GM21717 (cell line): ENCODE results near the gene PSAPL1.

Source experiments
- ATAC-seq: cut with Tn5 transposase; IDR thresholded peaks from one replicate; pipeline ENCODE4 v1.9.1; 2021; ENCODE audit warnings: mild to moderate bottlenecking, moderate library complexity; ENCODE audit not compliant: unreplicated experiment

The PSAPL1 gene

DNA sequence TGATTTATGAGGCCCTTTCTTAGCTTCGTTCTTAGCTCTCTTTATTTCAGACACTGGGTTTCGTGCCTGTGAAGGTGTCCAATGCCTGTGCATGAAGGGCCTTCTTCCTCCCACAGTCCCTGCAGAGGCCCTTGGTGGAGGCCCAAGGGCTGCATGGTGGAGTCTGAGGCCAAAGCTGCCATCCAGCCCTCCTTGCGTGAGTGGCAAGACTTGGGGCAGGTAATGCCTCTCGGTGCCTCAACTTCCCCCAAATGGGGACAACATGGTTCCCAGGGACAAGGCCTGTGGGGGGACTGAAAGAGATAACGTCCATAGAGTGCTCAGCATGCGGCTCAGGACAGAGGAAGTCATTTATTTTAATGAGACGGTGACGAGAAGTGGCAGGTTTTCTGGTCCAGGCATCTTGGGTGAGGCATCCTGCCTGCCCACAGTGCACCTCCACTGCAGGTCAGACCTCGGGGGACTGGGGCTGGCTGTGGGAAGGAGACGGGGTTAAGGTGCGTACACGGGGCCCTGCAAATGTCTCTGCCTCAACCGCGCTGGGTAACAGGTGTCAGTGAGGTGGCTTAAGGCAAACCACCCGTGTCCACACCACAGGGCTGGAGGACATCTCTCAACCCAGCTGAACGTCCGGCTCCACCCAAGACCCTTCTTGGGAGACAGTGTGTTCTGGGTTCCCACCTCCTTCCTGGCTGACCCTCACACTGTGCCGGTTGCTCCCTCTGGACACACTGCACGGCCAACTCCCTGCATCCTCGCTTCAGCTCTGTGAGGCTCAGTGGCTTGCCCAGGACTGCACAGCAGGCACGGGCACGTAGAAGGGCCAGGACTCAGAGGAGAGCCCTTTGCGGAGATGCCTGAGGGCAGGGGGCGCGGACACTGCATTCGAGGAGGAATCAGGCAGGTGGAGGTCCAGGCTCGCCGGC, 50.5 kb downstream of the PSAPL1 start:
- no peak for ATAC-seq

DNA sequence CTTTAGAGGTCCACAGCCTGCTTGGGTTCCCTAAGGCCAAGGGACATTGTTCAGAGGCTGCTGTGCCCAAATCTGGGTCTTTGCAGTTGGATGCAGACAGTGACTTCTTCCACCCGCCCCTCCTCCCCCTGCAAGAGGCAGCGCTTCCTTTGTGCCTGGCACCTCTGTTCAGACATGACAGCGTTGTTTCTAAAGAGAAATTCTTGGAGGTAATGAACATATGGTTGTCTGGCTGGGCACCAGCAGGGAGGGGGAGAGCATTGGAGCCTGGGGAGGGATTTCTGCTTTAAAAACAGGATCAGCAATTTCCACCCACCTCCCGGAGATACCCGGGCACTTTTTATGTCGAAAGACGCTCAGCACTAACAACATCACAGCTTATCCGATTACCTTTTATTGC, 51.5 kb downstream of the PSAPL1 start:
- no peak for ATAC-seq

DNA sequence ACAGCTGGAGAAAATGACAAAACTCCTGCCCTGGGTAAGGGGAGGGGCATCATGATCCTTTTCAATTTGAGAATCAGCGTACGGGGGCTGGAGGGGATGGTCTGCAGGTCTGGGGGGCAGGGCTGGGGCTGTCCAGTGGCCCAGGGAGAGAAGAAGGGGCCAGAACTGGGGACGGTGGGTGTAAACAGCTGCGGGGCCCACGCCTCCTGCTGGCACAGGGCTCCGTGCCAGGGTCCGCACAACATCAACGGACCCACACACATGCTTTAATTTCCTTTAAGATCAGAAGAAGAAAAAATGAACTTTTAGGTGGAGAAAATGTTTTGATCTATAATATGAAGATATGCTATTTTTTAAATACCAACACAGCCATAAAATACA, 52.1 kb downstream of the PSAPL1 start:
- ATAC-seq: no peak

DNA sequence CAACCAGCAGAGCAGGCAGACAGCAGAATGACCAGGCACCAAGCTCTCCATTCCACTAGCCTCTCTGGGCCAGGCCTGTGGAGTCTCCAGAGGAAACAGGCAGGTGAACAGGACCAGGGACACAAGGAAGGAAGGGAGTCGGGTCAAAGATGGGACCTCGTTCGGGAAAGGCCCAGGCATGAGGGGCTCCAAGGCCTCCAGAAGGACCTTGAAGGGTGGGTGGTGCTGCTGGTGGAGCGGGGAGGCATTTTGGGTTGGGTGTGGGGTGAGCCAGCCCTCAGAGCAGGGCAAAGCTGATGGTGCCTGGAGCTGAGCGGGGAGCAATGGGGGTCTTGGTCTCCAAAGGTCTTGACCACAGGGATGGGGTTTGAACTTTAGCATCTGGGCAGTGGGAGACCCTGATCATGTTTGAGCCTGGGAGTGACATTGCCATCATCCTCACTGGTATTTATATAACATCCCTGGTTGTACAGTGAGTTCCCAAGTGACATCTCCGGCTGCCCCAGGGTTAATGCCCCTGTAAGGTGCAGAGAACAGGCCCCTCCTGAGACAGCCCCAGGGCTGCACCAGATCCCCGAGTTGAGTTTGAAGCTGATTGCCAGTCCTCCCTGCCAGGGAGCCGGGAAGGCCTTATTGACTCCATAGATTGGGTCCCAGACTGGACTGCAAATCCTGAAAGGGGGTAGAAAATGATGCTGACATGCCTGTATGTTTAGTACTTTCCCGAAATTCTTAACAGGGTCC, 52.7 kb downstream of the PSAPL1 start:
- ATAC-seq: no peak

DNA sequence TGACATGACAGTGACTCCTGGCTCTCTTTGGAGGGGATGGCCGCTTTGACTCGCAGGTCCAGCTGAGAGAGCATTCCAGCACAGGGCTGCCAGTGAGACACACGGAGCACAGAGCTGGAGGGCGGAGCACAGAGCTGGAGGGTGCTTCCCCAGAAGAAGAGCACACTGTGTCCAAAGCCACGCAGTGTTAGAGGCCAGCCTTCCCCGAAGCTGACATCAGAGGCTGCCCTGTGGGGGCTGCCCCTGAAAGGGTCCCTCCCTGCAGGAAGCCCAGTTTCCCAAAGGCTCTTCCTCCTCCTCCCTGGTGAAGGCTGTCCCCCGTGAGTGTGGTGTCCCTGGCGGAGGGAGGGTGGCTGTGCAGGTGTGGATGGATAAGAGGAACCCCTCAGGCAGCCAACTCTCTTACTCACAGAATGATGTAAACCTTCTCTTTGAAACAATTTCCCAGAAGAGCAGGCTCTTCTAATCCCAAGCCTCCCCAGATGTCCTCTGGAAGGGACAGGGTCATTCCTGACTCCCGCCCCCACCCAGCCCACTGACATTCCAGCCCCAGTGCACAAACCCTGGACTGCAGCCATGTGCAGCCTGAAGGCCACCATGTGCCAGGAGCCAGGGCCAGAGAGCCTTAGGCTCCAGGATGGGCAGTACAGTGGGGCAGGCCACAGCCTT, 53.4 kb downstream of the PSAPL1 start:
- ATAC-seq: no peak
